HG02763 (cell line): ENCODE measurements around the gene GHRH.

Experiments used
- ATAC-seq: cut with Tn5 transposase; IDR thresholded peaks from one replicate; pipeline ENCODE4 v1.9.1; 2021; ENCODE audit warnings: mild to moderate bottlenecking, moderate library complexity; ENCODE audit not compliant: unreplicated experiment

Gene GHRH

DNA sequence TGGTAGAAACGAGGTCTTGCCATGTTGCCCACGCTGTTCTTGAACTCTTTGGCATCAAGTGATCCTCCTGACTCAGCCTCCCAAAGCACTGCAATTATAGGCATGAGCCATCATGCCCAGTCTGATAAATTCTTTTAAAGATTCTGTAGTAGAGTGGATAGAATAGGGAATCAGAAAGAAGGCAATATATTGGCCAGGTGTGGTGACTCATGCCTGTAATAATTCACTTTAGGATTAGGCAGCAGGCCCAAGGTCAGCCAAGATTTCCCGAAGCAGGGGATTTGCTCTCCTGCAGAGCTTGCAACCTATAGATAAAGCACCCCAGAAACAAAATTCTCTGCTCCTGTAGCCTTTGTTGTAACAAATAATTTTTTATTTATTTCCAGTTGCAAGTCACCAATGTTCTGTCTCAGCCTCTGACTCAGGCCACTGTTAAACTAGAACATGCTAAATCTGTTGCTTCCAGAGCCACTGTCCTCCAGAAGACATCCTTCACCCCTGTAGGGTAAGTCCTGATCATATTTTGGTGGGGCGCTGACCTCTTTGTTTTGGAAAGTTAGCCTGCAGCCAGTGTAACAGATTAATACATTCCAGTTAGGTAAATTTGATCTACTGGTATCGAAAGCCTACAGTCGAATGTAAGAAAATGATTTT lies 51.8 kb downstream of the GHRH start:
- ATAC-seq, result no peak

DNA sequence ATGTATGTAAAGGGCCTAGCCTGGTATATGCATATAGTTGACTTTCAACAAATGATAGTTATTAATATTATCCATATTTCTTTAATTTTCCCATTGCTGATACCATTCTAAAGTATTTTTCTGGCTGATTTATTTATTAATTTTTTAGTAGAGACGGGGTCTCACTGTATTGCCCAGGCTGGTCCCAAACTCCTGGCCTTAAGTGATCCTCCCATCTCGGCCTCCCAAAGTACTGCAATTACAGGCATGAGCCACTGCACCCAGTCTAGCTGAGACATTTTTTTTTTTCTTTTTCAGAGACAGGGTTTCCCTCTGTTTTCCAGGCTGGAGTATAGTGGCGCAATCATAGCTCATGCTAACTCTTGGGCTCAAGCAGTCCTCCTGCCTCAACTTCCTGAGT lies 52.4 kb downstream of the GHRH start:
- ATAC-seq, result no peak

DNA sequence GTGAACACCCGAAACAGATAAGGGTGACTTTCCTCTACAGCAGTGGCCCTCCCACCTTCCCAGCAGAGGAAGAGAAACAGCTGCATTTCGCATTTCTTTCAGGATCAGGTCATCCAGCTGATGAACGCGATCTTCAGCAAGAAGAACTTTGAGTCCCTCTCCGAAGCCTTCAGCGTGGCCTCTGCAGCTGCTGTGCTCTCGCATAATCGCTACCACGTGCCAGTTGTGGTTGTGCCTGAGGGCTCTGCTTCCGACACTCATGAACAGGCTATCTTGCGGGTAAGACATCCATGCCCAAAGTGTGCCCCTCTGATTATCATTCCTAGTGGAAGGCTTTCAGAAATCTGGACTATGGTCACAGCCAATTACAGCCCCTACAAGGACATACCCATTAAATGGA lies 54.4 kb downstream of the GHRH start:
- no peak for ATAC-seq

GRCh38 chr20:37205794-37206193 lies 55.8 kb downstream of the GHRH start:
- no peak for ATAC-seq

DNA sequence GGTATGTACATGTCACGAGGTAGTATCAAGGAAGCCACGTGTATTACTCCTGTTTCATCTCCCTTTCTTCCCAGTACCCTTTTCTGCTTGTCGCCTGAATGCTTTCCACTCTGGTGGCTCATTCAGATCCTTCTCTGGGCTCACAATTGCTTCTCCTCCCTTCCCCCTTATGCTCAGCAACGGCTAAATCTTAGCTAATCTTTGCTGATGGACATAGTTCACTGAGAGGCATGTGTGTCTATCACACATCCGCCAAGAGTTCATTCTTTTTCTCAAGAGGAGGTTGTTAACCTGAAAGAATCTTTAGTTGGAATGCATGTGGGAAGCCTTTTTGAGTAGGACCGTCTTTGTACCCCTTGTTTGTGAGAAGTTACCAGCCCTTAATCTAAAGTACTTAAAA lies 56.5 kb downstream of the GHRH start:
- no peak for ATAC-seq

- no peak for ATAC-seq
Observed at GRCh38 chr20:37204056-37204455, 57.6 kb downstream of the GHRH start.

- ATAC-seq, result no peak
Observed at GRCh38 chr20:37202267-37202943, 59.2 kb downstream of the GHRH start.

DNA sequence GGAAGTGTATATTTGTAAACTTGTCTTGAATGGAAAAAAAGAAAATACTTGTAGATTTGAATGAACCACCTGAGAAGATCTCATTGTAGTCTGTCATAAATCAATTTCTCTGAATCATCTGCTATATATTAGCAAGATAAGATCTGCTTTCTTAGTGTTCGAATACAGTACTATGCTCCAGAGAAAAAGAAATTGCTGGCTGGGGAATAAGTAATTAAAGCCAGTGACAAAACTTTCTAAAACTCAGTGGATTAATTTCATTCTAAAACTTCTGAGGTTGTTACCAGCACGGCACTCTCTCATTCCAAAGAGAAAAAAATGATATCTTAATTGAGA lies 59.8 kb downstream of the GHRH start:
- no peak for ATAC-seq
